ENCODE results near the gene THRAP3.
"Not testable (repeated sequence)": the region's sequence is repeated elsewhere in the genome, so short reads cannot be mapped to it uniquely, and the experiment has no call there.

Gene THRAP3

GRCh38 chr1:36239941-36240637, 15.8 kb downstream of the THRAP3 start:
- no peak for DNase-seq (ENCODE audit: low read depth, low spot score)
- Histone ChIP-seq H3K4me1 (ENCODE audit: insufficient read depth, insufficient read length) (peaks cover 4% of the 10 kb centered on the region), H3K9ac (ENCODE audit: insufficient read length, low read depth) (no peak overlapping the region), H3K27me3 (ENCODE audit: insufficient read depth, insufficient read length) (no peaks in the 10 kb centered on the region), H3K36me3 (ENCODE audit: insufficient read depth, insufficient read length, low read length) (peaks cover 64% of the 10 kb centered on the region), H3K9me3 (ENCODE audit: insufficient read depth, low read length) (no peaks in the 10 kb centered on the region), H3K4me3 (ENCODE audit: insufficient read length, low read depth) (no peak overlapping the region)
- TF ChIP-seq YY1 (IDR thresholded peaks at IDR 0.05; ENCODE audit: insufficient read depth, insufficient read length) (no peak), SUZ12 (IDR thresholded peaks at IDR 0.05; ENCODE audit: extremely low read depth, insufficient read depth, insufficient read length) (no peak), ZNF274 (IDR thresholded peaks at IDR 0.05; ENCODE audit: low read depth, low read length) (no peak)

- Histone ChIP-seq H3K9ac (ENCODE audit: insufficient read length, low read depth) (no peak overlapping the region), H3K36me3 (ENCODE audit: insufficient read depth, insufficient read length, low read length) (peaks cover 38% of the 10 kb centered on the region), H3K4me3 (ENCODE audit: insufficient read length, low read depth) (no peak overlapping the region), H3K27me3 (ENCODE audit: insufficient read depth, insufficient read length) (no peaks in the 10 kb centered on the region), H3K4me1 (ENCODE audit: insufficient read depth, insufficient read length) (no peaks in the 10 kb centered on the region), H3K9me3 (ENCODE audit: insufficient read depth, low read length) (no peaks in the 10 kb centered on the region)
- TF ChIP-seq YY1 (IDR thresholded peaks at IDR 0.05; ENCODE audit: insufficient read depth, insufficient read length), result no peak
- no peak for TF ChIP-seq SUZ12 (IDR thresholded peaks at IDR 0.05; ENCODE audit: extremely low read depth, insufficient read depth, insufficient read length)
- TF ChIP-seq ZNF274 (IDR thresholded peaks at IDR 0.05; ENCODE audit: low read depth, low read length), result no peak
- DNase-seq (ENCODE audit: low read depth, low spot score), result no peak
Measured at GRCh38 chr1:36247538-36247937, 23.3 kb downstream of the THRAP3 start.

DNA sequence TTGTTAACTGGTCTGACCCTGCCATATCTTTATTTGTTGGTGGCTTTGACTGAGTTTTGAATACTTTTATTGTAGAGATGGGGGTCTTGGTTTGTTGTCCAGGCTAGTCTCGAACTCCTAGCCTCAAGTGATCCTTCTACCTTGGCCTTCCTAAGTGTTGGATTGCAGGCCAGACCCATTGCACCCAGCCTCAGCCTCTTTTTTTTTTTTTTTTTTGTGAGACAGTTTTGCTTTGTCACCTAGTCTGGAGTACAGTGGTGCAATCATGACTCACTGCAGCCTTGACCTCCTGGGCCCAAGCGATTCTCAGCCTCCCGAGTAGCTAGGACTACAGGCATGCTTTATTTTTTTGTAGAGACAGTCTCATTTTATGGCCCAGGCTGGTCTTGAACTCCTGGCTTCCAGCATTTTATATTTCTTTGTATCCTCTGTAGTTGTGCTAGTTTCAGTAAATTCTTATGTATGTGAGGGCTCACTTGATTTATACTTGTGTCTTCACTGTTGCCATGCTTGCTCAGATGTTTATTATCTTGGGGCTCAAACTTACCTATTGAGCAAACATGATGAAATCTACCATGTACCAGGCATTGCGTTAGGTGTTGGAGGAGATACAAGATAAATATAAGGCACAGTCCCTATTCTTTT, 24.1 kb downstream of the THRAP3 start:
- H3K4me1 ChIP-seq (ENCODE audit: insufficient read depth, insufficient read length), result no peaks in the 10 kb centered on the region
- H3K27me3 ChIP-seq (ENCODE audit: insufficient read depth, insufficient read length), result no peaks in the 10 kb centered on the region

DNA sequence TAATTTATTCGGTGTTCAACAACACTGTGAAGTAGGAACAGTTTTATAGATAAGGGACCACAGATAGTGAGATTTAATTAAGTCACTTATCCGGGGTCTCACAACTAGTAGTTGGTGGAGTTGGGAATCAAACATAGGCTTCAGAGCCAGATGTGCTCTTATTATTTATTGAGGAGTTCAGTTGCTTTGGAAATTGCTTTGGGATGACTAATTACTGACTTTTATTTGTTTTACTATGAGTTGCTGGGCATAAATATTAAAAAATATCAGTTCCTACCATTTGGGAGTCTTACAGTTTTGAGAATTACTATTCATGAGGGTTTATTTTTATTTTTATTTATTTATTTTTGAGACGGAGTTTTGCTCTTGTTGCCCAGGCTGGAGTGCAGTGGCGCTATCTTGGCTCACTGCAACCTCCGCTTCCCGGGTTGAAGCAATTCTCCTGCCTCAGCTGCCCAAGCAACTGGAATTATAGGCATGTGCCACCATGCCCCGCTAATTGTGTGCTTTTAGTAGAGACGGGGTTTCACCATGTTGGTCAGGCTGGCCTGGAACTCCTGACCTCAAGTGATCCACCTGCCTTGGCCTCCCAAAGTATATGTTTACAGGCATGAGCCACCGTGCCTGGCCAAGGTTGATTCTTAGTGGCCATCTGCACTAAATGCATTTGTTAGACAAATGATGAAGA, 27.7 kb downstream of the THRAP3 start:
- H3K9me3 ChIP-seq (ENCODE audit: insufficient read depth, low read length), result no peaks in the 10 kb centered on the region
- no peaks in the 10 kb centered on the region for H3K27me3 ChIP-seq (ENCODE audit: insufficient read depth, insufficient read length)
- H3K4me1 ChIP-seq (ENCODE audit: insufficient read depth, insufficient read length), result no peaks in the 10 kb centered on the region
- H3K36me3 ChIP-seq (ENCODE audit: insufficient read depth, insufficient read length, low read length), result peaks cover 31% of the 10 kb centered on the region
- no peak for TF ChIP-seq YY1 (IDR thresholded peaks at IDR 0.05; ENCODE audit: insufficient read depth, insufficient read length)
- TF ChIP-seq SUZ12 (IDR thresholded peaks at IDR 0.05; ENCODE audit: extremely low read depth, insufficient read depth, insufficient read length), result no peak
- no peak overlapping the region for H3K9ac ChIP-seq (ENCODE audit: insufficient read length, low read depth)
- no peak for DNase-seq (ENCODE audit: low read depth, low spot score)
- H3K4me3 ChIP-seq (ENCODE audit: insufficient read length, low read depth), result no peak overlapping the region

More for the DNA sequence above, 24.1 kb downstream of the THRAP3 start:
- Histone ChIP-seq H3K9ac (ENCODE audit: insufficient read length, low read depth) (no peak overlapping the region), H3K9me3 (ENCODE audit: insufficient read depth, low read length) (no peaks in the 10 kb centered on the region), H3K4me3 (ENCODE audit: insufficient read length, low read depth) (no peak overlapping the region), H3K36me3 (ENCODE audit: insufficient read depth, insufficient read length, low read length) (peaks cover 34% of the 10 kb centered on the region)
- no peak for TF ChIP-seq ZNF274 (IDR thresholded peaks at IDR 0.05; ENCODE audit: low read depth, low read length)
- no peak for TF ChIP-seq SUZ12 (IDR thresholded peaks at IDR 0.05; ENCODE audit: extremely low read depth, insufficient read depth, insufficient read length)
- TF ChIP-seq YY1 (IDR thresholded peaks at IDR 0.05; ENCODE audit: insufficient read depth, insufficient read length), result no peak
- no peak for DNase-seq (ENCODE audit: low read depth, low spot score)

DNA sequence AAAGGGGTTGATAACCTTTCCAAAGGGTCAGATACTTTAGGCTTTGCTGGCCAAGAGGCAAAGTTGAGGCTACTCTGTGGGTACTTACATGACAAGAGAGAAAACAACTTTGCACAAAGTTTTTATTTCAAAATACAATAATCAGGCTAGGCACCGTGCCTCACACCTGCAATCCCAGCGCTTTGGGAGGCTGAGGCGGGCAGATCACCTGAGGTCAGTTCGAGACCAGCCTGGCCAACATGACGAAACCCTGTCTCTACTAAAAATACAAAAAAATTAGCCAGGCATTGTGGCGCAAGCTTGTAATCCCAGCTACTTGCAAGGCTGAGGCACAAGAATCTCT, 28.2 kb downstream of the THRAP3 start:
- not testable (repeated sequence) for H3K9ac ChIP-seq (ENCODE audit: insufficient read length, low read depth); H3K4me3 ChIP-seq (ENCODE audit: insufficient read length, low read depth); H3K4me1 ChIP-seq (ENCODE audit: insufficient read depth, insufficient read length); H3K9me3 ChIP-seq (ENCODE audit: insufficient read depth, low read length); DNase-seq (ENCODE audit: low read depth, low spot score); H3K27me3 ChIP-seq (ENCODE audit: insufficient read depth, insufficient read length)
- H3K36me3 ChIP-seq (ENCODE audit: insufficient read depth, insufficient read length, low read length), result peaks cover 35% of the 10 kb centered on the region

DNA sequence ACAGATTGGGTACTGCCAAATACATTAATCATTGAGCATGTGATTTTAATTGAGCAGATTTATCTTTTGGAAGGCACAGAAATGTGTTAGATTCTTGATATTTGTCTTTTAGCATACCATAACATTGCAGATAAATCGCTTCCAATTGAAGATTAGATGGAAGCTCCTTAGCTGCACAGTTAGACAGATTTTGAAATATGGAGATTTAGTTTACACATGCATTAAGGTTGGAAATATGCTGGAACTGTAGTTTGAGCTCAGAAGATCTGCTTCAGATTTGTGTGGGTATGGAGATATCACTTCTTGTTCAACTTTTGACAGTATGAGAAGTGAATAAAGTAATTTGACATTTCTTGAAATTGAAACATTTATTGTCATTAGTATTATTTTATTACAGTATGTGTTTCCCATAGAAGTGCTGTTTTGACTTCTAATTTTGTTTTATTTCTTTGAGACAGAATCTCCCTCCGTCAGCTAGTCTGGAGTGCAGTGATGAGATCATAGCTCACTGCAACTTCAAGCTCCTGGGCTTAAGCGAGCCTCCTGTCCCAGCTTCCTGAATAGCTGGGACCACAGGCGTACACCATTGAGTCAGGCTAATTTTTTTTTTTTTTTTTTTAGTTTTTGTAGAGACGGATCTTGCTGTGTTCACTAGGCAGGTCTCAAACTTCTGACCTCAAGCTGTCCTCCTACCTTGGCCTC, 29.1 kb downstream of the THRAP3 start:
- peaks cover 39% of the 10 kb centered on the region for H3K36me3 ChIP-seq (ENCODE audit: insufficient read depth, insufficient read length, low read length)
- no peak for DNase-seq (ENCODE audit: low read depth, low spot score)
- peaks cover 3% of the 10 kb centered on the region for H3K4me1 ChIP-seq (ENCODE audit: insufficient read depth, insufficient read length)
- H3K9me3 ChIP-seq (ENCODE audit: insufficient read depth, low read length), result no peaks in the 10 kb centered on the region
- H3K9ac ChIP-seq (ENCODE audit: insufficient read length, low read depth), result no peak overlapping the region
- no peak for TF ChIP-seq YY1 (IDR thresholded peaks at IDR 0.05; ENCODE audit: insufficient read depth, insufficient read length)
- TF ChIP-seq ZNF274 (IDR thresholded peaks at IDR 0.05; ENCODE audit: low read depth, low read length), result no peak
- TF ChIP-seq SUZ12 (IDR thresholded peaks at IDR 0.05; ENCODE audit: extremely low read depth, insufficient read depth, insufficient read length), result no peak
- no peak overlapping the region for H3K4me3 ChIP-seq (ENCODE audit: insufficient read length, low read depth)
- H3K27me3 ChIP-seq (ENCODE audit: insufficient read depth, insufficient read length), result no peaks in the 10 kb centered on the region
